ENCODE results near the gene CAMK1.

Gene CAMK1

DNA sequence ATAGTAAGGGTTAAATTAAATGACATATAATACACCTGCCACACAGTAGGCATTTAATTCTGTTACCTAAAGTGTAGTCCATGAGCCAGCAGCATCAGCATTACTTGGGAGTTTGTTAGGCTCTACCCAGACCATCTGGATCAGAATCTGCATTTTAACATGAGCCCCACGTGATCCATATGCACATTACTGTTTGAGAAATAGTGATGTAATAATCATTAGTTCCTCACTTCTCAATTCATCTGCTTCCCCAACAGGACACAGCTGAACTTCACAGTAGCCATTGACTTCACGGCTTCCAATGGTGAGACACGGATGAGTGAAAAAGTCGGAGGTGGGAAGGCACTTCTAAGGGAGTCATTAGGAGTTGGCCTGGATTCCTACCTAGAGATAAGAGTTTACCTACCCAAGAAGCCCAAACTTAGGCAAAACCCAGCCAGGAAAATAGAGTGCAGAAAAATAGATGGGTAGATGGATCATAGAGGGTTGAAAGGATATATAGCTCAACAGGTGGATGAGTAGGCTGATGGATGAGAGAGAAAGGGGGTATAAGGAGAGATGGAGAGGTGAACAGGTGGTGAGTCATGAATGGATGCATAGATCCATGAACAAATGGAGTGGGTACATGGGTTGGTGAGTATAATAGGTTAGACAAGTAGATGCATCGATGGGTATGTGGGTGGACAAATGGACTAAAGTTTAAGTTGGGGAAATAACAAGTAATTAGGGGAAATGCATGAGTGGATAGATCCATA is 52.8 kb downstream of the CAMK1 start:
- no peaks in the 10 kb centered on the region for H3K36me3 Mint-ChIP-seq (ENCODE audit: low read depth)
- no peaks in the 10 kb centered on the region for H3K9me3 Mint-ChIP-seq
- no peak overlapping the region for H3K27ac Mint-ChIP-seq
- no peak for TF ChIP-seq CTCF (IDR thresholded peaks at IDR 0.05; ENCODE audit: unreplicated experiment in 3 of 3)
- H3K4me3 Mint-ChIP-seq = no peak overlapping the region
- H3K27me3 Mint-ChIP-seq (ENCODE audit: low read depth) = peaks cover 20% of the 10 kb centered on the region
- H3K4me1 Mint-ChIP-seq = peaks cover 7% of the 10 kb centered on the region

GRCh38 chr3:9715764-9716437 is 53.8 kb downstream of the CAMK1 start:
- peak; percentile 13 to 42 (median 17) for TF ChIP-seq CTCF (IDR thresholded peaks at IDR 0.05; ENCODE audit: unreplicated experiment in 3 of 3)
- Mint-ChIP-seq H3K4me3 (no peak overlapping the region), H3K9me3 (no peaks in the 10 kb centered on the region), H3K4me1 (peaks cover 7% of the 10 kb centered on the region), H3K27me3 (ENCODE audit: low read depth) (peaks cover 13% of the 10 kb centered on the region), H3K27ac (peak overlapping the region in 1 of 3 experiments; percentile 36), H3K36me3 (ENCODE audit: low read depth) (no peaks in the 10 kb centered on the region)

DNA sequence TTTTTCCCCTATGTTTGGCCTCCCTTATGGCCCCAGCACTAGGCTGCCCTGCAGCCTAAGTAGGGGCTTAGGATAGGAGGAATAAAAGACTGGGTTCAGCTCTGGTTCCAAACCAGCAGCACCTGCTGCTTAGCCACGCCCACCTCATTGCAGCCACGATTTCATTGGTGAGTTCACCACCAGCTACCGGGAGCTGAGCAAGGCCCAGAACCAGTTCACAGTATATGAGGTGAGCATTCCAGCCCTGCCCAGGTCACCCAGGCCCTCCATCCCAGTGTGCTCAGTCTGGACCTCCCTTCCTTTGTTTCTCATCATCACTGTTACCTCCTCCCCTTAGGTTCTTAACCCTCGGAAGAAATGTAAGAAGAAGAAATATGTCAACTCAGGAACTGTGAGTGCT is 54.6 kb downstream of the CAMK1 start:
- Mint-ChIP-seq H3K9me3 (no peaks in the 10 kb centered on the region), H3K36me3 (ENCODE audit: low read depth) (no peaks in the 10 kb centered on the region), H3K27me3 (ENCODE audit: low read depth) (peaks cover 15% of the 10 kb centered on the region), H3K4me3 (no peak overlapping the region), H3K4me1 (peaks cover 7% of the 10 kb centered on the region), H3K27ac (no peak overlapping the region)
- TF ChIP-seq CTCF (IDR thresholded peaks at IDR 0.05; ENCODE audit: unreplicated experiment in 3 of 3) = no peak

GRCh38 chr3:9713142-9713541 is 56.6 kb downstream of the CAMK1 start:
- Mint-ChIP-seq H3K4me1 (peaks cover 7% of the 10 kb centered on the region), H3K9me3 (no peaks in the 10 kb centered on the region), H3K27me3 (ENCODE audit: low read depth) (peaks cover 14% of the 10 kb centered on the region), H3K4me3 (no peak overlapping the region), H3K36me3 (ENCODE audit: low read depth) (no peaks in the 10 kb centered on the region), H3K27ac (no peak overlapping the region)
- no peak for TF ChIP-seq CTCF (IDR thresholded peaks at IDR 0.05; ENCODE audit: unreplicated experiment in 3 of 3)

DNA sequence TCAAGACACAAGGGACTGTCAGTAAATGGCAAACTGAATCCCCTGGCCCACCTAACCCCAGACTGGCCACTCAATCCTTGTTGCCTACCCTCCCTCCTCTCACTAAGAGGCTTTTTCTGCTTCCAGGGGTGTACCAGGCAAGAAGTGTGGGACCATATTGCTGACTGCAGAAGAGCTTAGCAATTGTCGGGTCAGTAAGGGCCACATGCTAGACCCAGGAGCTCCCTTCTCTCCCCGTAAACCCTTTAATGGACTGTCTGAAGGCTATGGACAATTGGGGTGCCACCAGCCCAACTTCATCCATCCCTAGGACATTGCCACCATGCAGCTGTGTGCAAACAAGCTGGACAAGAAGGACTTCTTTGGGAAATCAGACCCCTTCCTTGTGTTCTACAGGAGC is 57.3 kb downstream of the CAMK1 start:
- H3K4me1 Mint-ChIP-seq = peaks cover 7% of the 10 kb centered on the region
- no peak overlapping the region for H3K4me3 Mint-ChIP-seq
- no peak overlapping the region for H3K27ac Mint-ChIP-seq
- TF ChIP-seq CTCF (IDR thresholded peaks at IDR 0.05; ENCODE audit: unreplicated experiment in 3 of 3) = no peak
- no peaks in the 10 kb centered on the region for H3K36me3 Mint-ChIP-seq (ENCODE audit: low read depth)
- peaks cover under 1% of the 10 kb centered on the region for H3K9me3 Mint-ChIP-seq
- H3K27me3 Mint-ChIP-seq (ENCODE audit: low read depth) = peaks cover 14% of the 10 kb centered on the region

All from nephron (organoid).